Chondrocyte (in vitro differentiated cells): ENCODE results near the gene MBNL2. TPM values are rescaled to one million over a fixed set of nuclear protein-coding genes. Genes with fewer than 3 reads are reported as not detected.

ENCODE experiments used
- DNase-seq: peaks from one replicate; pipeline ENCODE4 v3.0.0; 2021; ENCODE audit warnings: mixed read lengths, low spot score
- H3K27ac Mint-ChIP-seq: one replicate; pipeline ENCODE4 v1.8.0; 2021; ENCODE audit warnings: mild to moderate bottlenecking, moderate library complexity, mixed read lengths; ENCODE audit not compliant: unreplicated experiment
- H3K27me3 Mint-ChIP-seq: 2 replicates; pipeline ENCODE4 v1.8.0; 2021; ENCODE audit warnings: low read depth, mixed read lengths
- H3K36me3 Mint-ChIP-seq: 2 replicates; pipeline ENCODE4 v1.8.0; 2021; ENCODE audit warnings: low read depth, mixed read lengths
- H3K4me1 Mint-ChIP-seq: 2 replicates; pipeline ENCODE4 v1.8.0; 2021; ENCODE audit warnings: low read depth, mild to moderate bottlenecking, mixed read lengths
- H3K4me3 Mint-ChIP-seq: one replicate; pipeline ENCODE4 v1.8.0; 2021; ENCODE audit warnings: mild to moderate bottlenecking, moderate library complexity, mixed read lengths; ENCODE audit not compliant: unreplicated experiment
- H3K9me3 Mint-ChIP-seq: 2 replicates; pipeline ENCODE4 v1.8.0; 2021; ENCODE audit warnings: low read depth, mixed read lengths
- total RNA-seq: library from RNA; stranded (reverse); gene quantifications from 3 replicates; pipeline ENCODE4 v1.2.1, GENCODE V29; 2021
- TF ChIP-seq, protein P1 (sequence below): fragments of 200-600 bp; sonication (generic); IDR thresholded peaks from 2 replicates; pipeline ENCODE4 v1.5.0; 2021; ENCODE audit warnings: antibody characterized with exemption, mild to moderate bottlenecking, moderate library complexity

MBNL2 gene
- total RNA-seq, 1 donor from 2014 or later: 41.3 TPM

DNA sequence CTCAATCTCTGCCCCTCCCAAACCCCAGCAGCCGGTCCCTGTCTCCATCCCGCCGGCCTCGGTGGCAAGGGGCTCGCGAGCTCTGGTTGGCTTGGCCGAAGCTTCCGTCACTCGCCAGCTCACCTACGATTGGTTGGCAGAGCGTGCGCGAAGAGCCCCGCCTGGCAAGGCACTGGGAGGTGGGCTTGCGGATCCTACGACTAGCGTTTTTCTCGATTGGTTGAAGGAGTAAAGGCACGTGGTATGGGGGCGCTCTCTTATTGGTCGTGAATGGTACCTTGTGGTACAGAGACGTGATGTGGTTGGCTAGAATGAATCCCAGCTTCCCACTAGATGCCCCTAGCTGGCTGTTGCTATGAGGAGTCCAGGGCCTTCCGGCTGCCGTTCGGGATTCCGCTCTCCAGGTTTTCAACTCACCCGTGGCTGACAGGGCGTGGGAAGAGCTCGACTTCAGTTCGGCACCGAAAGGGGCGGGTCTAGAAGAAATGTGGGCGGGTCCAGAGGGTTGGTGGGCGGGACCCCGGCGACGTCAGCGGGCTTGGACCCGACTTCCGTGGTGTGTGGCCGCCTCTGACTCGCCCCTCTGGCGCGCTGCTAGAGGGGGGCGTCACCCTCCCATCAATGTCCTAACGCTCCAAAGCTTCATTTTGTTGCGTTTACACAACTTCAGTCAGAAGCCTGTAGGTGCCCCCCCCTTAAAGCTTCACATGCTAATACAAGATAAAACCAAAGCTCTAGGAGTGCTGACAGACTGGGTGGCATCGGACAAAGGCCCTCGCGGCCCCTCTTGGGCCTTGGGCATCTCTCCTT is 211.0 kb downstream of the MBNL2 start:
- TF ChIP-seq, protein P1, sequence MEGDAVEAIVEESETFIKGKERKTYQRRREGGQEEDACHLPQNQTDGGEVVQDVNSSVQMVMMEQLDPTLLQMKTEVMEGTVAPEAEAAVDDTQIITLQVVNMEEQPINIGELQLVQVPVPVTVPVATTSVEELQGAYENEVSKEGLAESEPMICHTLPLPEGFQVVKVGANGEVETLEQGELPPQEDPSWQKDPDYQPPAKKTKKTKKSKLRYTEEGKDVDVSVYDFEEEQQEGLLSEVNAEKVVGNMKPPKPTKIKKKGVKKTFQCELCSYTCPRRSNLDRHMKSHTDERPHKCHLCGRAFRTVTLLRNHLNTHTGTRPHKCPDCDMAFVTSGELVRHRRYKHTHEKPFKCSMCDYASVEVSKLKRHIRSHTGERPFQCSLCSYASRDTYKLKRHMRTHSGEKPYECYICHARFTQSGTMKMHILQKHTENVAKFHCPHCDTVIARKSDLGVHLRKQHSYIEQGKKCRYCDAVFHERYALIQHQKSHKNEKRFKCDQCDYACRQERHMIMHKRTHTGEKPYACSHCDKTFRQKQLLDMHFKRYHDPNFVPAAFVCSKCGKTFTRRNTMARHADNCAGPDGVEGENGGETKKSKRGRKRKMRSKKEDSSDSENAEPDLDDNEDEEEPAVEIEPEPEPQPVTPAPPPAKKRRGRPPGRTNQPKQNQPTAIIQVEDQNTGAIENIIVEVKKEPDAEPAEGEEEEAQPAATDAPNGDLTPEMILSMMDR: no peak
- H3K27ac Mint-ChIP-seq: peak overlapping the region; percentile 100
- H3K9me3 Mint-ChIP-seq: no peaks in the 10 kb centered on the region
- DNase-seq: peak; percentile 99
- H3K27me3 Mint-ChIP-seq: no peaks in the 10 kb centered on the region
- no peaks in the 10 kb centered on the region for H3K36me3 Mint-ChIP-seq
- peaks cover 45% of the 10 kb centered on the region for H3K4me1 Mint-ChIP-seq
- peak overlapping the region; percentile 94 for H3K4me3 Mint-ChIP-seq

DNA sequence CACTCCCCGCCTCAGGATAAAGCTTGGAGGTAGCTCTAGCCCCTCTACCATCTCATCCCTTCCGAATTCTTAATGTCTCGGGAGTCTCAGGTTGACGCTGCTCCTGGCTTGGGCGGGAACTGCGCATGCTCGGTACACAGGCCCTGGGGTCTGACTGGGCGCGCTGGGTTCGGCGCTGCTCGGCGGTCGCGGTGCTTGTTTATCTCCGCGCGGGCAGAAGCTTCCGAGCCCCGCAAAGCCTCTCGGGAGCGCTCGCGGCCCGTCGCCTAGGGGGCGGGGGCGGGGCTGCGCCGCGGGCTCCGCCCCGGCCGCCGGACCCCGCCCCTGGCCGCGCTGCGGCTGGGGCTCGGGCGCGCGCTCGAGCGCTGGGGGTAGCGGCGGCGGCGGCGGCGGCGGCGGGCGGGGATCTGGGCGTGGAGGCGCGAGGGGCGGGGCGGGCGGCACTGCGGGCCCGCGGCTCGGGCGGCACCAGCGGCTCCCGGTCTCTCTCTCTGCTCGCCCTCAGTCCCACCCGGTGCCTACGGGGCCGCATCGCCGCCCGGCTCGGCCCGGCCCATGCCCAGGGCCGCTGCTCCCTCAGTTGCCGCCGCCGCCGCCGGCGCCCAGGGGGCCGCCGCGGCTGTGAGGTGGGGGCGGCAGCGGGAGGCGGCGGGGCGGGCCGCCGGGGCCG is 211.7 kb downstream of the MBNL2 start, which contains the start of gene RAP2A:
RAP2A (plus strand) TSS at position 443 of the 670 bp plus-strand sequence. CDS start 302 bp downstream, outside the sequence.
- peak within 1 kb of the TSS; percentile 100 for H3K27ac Mint-ChIP-seq
- H3K4me1 Mint-ChIP-seq: peaks cover 43% of the 10 kb centered on the region
- peak within 1 kb of the TSS; percentile 94 for H3K4me3 Mint-ChIP-seq
- no peaks in the 10 kb centered on the region for H3K27me3 Mint-ChIP-seq
- DNase-seq: peak; percentile 96
- no peaks in the 10 kb centered on the region for H3K9me3 Mint-ChIP-seq
- TF ChIP-seq, protein P1: peak; percentile 28
- no peaks in the 10 kb centered on the region for H3K36me3 Mint-ChIP-seq

DNA sequence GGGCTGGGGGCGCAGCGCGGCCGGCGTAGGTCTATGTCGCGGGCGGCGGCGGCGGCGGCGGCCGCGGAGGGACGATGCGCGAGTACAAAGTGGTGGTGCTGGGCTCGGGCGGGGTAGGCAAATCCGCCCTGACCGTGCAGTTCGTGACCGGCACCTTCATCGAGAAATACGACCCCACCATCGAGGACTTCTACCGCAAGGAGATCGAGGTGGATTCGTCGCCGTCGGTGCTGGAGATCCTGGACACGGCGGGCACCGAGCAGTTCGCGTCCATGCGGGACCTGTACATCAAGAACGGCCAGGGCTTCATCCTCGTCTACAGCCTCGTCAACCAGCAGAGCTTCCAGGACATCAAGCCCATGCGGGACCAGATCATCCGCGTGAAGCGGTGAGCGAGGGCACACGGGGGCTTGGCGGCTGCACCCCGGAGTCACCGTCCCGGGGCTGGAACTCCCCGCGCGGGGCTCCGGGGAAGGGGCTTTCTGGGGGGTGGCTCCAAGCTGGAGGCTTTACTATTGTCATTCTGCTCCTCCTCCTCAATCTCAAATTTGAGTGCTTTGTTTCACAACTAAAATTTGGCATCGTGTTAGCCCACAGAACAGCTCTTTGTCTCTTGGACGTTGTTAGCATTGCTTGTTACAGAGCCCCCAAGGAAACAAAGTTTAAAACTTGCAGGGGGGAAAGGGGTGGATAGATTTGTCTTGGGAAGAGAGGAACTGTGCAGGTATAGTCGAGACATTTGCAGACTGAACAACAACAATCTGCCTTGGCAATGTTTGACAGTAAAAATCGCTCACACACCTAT is 212.5 kb downstream of the MBNL2 start:
- Mint-ChIP-seq H3K36me3 (no peaks in the 10 kb centered on the region), H3K27me3 (no peaks in the 10 kb centered on the region), H3K27ac (peak overlapping the region; percentile 86), H3K4me1 (peaks cover 41% of the 10 kb centered on the region), H3K4me3 (peak overlapping the region; percentile 86), H3K9me3 (no peaks in the 10 kb centered on the region)
- TF ChIP-seq, protein P1: no peak
- DNase-seq: peak; percentile 84

DNA sequence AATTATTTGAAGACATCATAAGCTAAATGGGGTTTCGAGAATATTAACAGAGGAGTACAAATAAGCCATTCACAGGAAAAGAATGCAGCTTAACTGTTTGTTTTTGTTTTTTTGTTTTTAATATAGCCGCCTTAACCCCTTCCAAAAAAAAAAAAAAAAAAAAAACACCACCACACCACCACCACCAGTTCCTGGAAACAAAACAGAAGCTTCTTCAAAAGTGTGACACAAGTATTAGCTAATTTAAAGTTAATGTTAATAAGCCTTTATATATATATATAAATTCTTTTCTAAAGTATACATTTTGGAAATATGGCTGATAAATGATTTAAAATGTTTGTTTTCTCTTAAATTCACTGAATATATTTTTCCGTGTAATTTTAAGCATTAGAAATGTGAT is 213.2 kb downstream of the MBNL2 start:
- Mint-ChIP-seq H3K27me3 (no peaks in the 10 kb centered on the region), H3K36me3 (no peaks in the 10 kb centered on the region), H3K4me1 (peaks cover 33% of the 10 kb centered on the region), H3K27ac (peak overlapping the region; percentile 84), H3K9me3 (no peaks in the 10 kb centered on the region), H3K4me3 (peak overlapping the region; percentile 86)
- TF ChIP-seq, protein P1: no peak
- DNase-seq: no peak

DNA sequence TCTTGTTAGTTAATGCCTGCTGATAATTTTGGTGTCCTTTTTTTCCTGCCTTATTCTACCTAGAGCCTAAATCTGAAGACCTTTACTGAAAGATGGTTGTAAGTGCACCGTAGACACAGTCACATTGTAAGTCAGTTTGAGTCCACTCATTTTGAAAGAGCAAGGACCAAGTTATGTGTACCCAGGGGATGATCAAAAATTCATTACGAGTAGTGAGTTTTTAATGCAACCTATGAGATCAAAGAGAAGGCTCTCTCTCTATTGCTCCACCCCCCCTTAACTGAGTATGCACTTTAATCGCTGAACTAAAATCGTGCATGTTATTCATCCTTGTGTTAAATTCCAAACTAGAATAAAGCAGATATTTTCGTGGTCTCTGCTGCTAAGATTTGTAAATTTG is 213.7 kb downstream of the MBNL2 start:
- peaks cover 31% of the 10 kb centered on the region for H3K4me1 Mint-ChIP-seq
- H3K9me3 Mint-ChIP-seq: no peaks in the 10 kb centered on the region
- peak overlapping the region; percentile 55 for H3K27ac Mint-ChIP-seq
- no peaks in the 10 kb centered on the region for H3K27me3 Mint-ChIP-seq
- peak overlapping the region; percentile 86 for H3K4me3 Mint-ChIP-seq
- TF ChIP-seq, protein P1: no peak
- H3K36me3 Mint-ChIP-seq: no peaks in the 10 kb centered on the region
- DNase-seq: no peak
